NK-92 treated with Interleukin-12 subunit alpha and Interleukin-12 subunit beta, amount 100 ng/mL, for 24 hours (cell line): Measurements from ENCODE around the gene DCAF7.

Experiments used
- DNase-seq: peaks from one replicate; lab custom pipeline; 2025; lab: John Stamatoyannopoulos, UW

Gene DCAF7

GRCh38 chr17:63525190-63525946 lies 24.9 kb upstream of the DCAF7 start:
- no peak for DNase-seq

GRCh38 chr17:63526861-63527260 lies 23.4 kb upstream of the DCAF7 start:
- DNase-seq: no peak

- no peak for DNase-seq
Measured at GRCh38 chr17:63528183-63528582, 22.1 kb upstream of the DCAF7 start.

- DNase-seq: no peak
Measured at GRCh38 chr17:63529711-63530556, 20.3 kb upstream of the DCAF7 start.

- no peak for DNase-seq
Measured at GRCh38 chr17:63530557-63531021, 19.7 kb upstream of the DCAF7 start.

- DNase-seq: no peak
Measured at GRCh38 chr17:63531022-63531965, 19.0 kb upstream of the DCAF7 start.

- no peak for DNase-seq
Measured at GRCh38 chr17:63533433-63534077, 16.7 kb upstream of the DCAF7 start.

GRCh38 chr17:63534078-63534570 lies 16.2 kb upstream of the DCAF7 start:
- no peak for DNase-seq

- no peak for DNase-seq
Measured at GRCh38 chr17:63534816-63535455, 15.3 kb upstream of the DCAF7 start.

- no peak for DNase-seq
Measured at GRCh38 chr17:63535640-63536039, 14.6 kb upstream of the DCAF7 start.

- no peak for DNase-seq
Measured at GRCh38 chr17:63537001-63537400, 13.3 kb upstream of the DCAF7 start.

- DNase-seq: no peak
Measured at GRCh38 chr17:63537991-63538692, 12.1 kb upstream of the DCAF7 start.

- no peak for DNase-seq
Measured at GRCh38 chr17:63538693-63539595, 11.3 kb upstream of the DCAF7 start.

- no peak for DNase-seq
Measured at GRCh38 chr17:63540590-63540989, 9.7 kb upstream of the DCAF7 start.

GRCh38 chr17:63542218-63542545 lies 8.1 kb upstream of the DCAF7 start:
- no peak for DNase-seq

- DNase-seq: no peak
Measured at GRCh38 chr17:63542942-63543821, 7.1 kb upstream of the DCAF7 start.

GRCh38 chr17:63543822-63544420 lies 6.4 kb upstream of the DCAF7 start:
- DNase-seq: no peak
